ENCODE data around the gene DNAJC25.
A peak's percentile ranks its signal among the peaks of the same experiment; 100 is the strongest.
"Not testable (repeated sequence)": the region's sequence is repeated elsewhere in the genome, so short reads cannot be mapped to it uniquely, and the experiment has no call there.

Gene DNAJC25

GRCh38 chr9:111668601-111669000, 37.5 kb downstream of the DNAJC25 start:
- DNase-seq, result not testable (repeated sequence)

GRCh38 chr9:111674319-111674718, 43.2 kb downstream of the DNAJC25 start:
- no peak for DNase-seq

- no peak for DNase-seq
These were observed 45.0 kb downstream of the DNAJC25 start for GRCh38 chr9:111676116-111676515.

GRCh38 chr9:111678293-111678692, 47.2 kb downstream of the DNAJC25 start:
- no peak for DNase-seq

GRCh38 chr9:111679199-111679598, 48.1 kb downstream of the DNAJC25 start:
- DNase-seq, result no peak

- DNase-seq, result no peak
These were observed 52.3 kb downstream of the DNAJC25 start for GRCh38 chr9:111683392-111683791.

- DNase-seq, result peak; percentile 50
These were observed 60.7 kb downstream of the DNAJC25 start for GRCh38 chr9:111691672-111692329.

GRCh38 chr9:111696796-111697195, 65.7 kb downstream of the DNAJC25 start:
- DNase-seq, result no peak

GRCh38 chr9:111700776-111701175, 69.6 kb downstream of the DNAJC25 start:
- DNase-seq, result no peak
